Transverse colon (tissue), 4 donors: Measurements from ENCODE around the gene UACA.

Experiments
- POLR2A ChIP-seq: fragments of 450-650 bp; IDR thresholded peaks from one replicate; pipeline ENCODE4 v1.6.1; 2016; ENCODE audit warnings: antibody characterized with exemption, mild to moderate bottlenecking, moderate library complexity
- POLR2AphosphoS5 ChIP-seq, 3 donors: sonication (generic); formaldehyde crosslinking; IDR thresholded peaks; one replicate each; pipeline ENCODE4 v1.6.1; 2016; ENCODE audit warnings: antibody characterized with exemption in 3 of 3
- TF ChIP-seq, protein P1 (sequence below), 5 experiments: fragments of 200-600 bp in 3 of 5; fragments of 450-650 bp in 2 of 5; sonication (generic) in 3 of 5; IDR thresholded peaks; 1 replicate in 2 of 5; 2 replicates in 3 of 5; pipeline ENCODE4 v1.5.1; 2016 to 2017; ENCODE audit warnings: antibody characterized with exemption in 5 of 5, inconsistent platforms in 3 of 5, mild to moderate bottlenecking in 2 of 5, moderate library complexity in 1 of 5

DNA sequence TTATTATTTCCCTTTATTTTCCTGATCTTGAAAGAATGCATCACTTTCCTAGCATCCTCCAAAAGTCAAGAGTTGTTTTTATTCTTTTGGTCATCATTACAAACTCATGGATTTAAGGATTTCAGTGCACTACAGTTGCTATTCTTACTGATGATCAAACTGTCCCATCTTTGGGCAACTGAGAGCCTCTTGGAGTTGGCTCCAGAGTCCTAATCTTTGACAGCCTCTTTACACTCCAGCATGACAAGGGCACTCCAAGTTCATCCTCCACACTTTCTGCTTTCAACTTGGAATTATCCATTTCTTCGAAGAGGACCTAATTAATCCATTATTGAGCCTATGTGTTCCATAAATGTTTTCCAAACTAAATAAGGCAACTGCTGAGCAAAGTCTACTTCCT, 5.7 kb downstream of the UACA start:
- TF ChIP-seq, protein P1, sequence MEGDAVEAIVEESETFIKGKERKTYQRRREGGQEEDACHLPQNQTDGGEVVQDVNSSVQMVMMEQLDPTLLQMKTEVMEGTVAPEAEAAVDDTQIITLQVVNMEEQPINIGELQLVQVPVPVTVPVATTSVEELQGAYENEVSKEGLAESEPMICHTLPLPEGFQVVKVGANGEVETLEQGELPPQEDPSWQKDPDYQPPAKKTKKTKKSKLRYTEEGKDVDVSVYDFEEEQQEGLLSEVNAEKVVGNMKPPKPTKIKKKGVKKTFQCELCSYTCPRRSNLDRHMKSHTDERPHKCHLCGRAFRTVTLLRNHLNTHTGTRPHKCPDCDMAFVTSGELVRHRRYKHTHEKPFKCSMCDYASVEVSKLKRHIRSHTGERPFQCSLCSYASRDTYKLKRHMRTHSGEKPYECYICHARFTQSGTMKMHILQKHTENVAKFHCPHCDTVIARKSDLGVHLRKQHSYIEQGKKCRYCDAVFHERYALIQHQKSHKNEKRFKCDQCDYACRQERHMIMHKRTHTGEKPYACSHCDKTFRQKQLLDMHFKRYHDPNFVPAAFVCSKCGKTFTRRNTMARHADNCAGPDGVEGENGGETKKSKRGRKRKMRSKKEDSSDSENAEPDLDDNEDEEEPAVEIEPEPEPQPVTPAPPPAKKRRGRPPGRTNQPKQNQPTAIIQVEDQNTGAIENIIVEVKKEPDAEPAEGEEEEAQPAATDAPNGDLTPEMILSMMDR (IDR thresholded peaks at IDR 0.05): no peak
- TF ChIP-seq POLR2AphosphoS5 (IDR thresholded peaks at IDR 0.05) (no peak), POLR2A (no peak)
